Spleen (tissue), 11 donors: ENCODE results near the gene C10orf53. TPM values are rescaled to one million over a fixed set of nuclear protein-coding genes. Genes with fewer than 3 reads are reported as not detected.

ENCODE experiments used
- DNase-seq: peaks from one replicate; pipeline ENCODE4 v3.0.0-alpha.2; 2020
- H3K27ac ChIP-seq, 8 donors: fragments of 200-600 bp; sonication (generic) in 7 of 8; 1 replicate in 4 of 8; 2 replicates in 4 of 8; pipeline versions ENCODE4 v1.5.0 to v1.8.0; 2016 to 2021; ENCODE audit warnings: inconsistent platforms in 4 of 8, mild to moderate bottlenecking in 4 of 8, moderate library complexity in 1 of 8
- H3K27me3 ChIP-seq, 7 donors: fragments of 200-600 bp; sonication (generic) in 6 of 7; replicated peaks in 1 of 7; 1 replicate in 4 of 7; 2 replicates in 3 of 7; pipeline versions ENCODE4 v1.5.0 to v1.8.0; 2016 to 2021; ENCODE audit warnings: inconsistent platforms in 3 of 7, mild to moderate bottlenecking in 1 of 7
- H3K36me3 ChIP-seq, 6 donors: fragments of 200-600 bp; sonication (generic) in 5 of 6; 1 replicate in 4 of 6; 2 replicates in 2 of 6; pipeline versions ENCODE4 v1.5.0 to v1.8.0; 2016 to 2021; ENCODE audit warnings: inconsistent platforms in 2 of 6
- H3K4me1 ChIP-seq, 6 donors: fragments of 200-600 bp; sonication (generic) in 5 of 6; 1 replicate in 3 of 6; 2 replicates in 3 of 6; pipeline versions ENCODE4 v1.5.0 to v1.8.0; 2016 to 2021; ENCODE audit warnings: inconsistent platforms in 3 of 6
- H3K4me3 ChIP-seq, 8 donors: fragments of 200-600 bp; sonication (generic) in 7 of 8; 1 replicate in 4 of 8; 2 replicates in 4 of 8; pipeline versions ENCODE4 v1.5.0 to v1.8.0; 2016 to 2021; ENCODE audit warnings: inconsistent platforms in 4 of 8, mild to moderate bottlenecking in 4 of 8, moderate library complexity in 2 of 8
- H3K9me3 ChIP-seq, 8 donors: fragments of 200-600 bp; sonication (generic) in 7 of 8; 1 replicate in 4 of 8; 2 replicates in 4 of 8; pipeline versions ENCODE4 v1.5.0 to v1.8.0; 2016 to 2021; ENCODE audit warnings: inconsistent platforms in 4 of 8
- CTCF ChIP-seq, 11 experiments: fragments of 200-600 bp in 7 of 11; fragments of 450-650 bp in 4 of 11; sonication (generic) in 4 of 11; IDR thresholded peaks in 8 of 11; conservative IDR thresholded peaks in 3 of 11; 1 replicate in 7 of 11; 2 replicates in 4 of 11; pipeline versions ENCODE4 v1.4.0 to v1.8.0; 2016 to 2021; ENCODE audit warnings: antibody characterized with exemption in 11 of 11, inconsistent platforms in 4 of 11, mild to moderate bottlenecking in 1 of 11
- POLR2A ChIP-seq, 3 donors: fragments of 450-650 bp; IDR thresholded peaks; one replicate each; pipeline ENCODE4 v1.5.1; 2017; ENCODE audit warnings: antibody characterized with exemption in 3 of 3, mild to moderate bottlenecking in 1 of 3
- POLR2AphosphoS5 ChIP-seq, 3 donors: sonication (generic); formaldehyde crosslinking; IDR thresholded peaks; one replicate each; pipeline ENCODE4 v1.5.1; 2017; ENCODE audit warnings: antibody characterized with exemption in 3 of 3
- WGBS, 5 donors: extraction: QIAGEN DNeasy Blood & Tissue Kit in 3 of 5; methylation state at CpG; one replicate each; pipeline versions ENCODE4 v1.1.5 to v1.1.7; 2013 to 2018; 5-methylcytosine and 5-hydroxymethylcytosine counted together
- intact Hi-C: fragments of 100-400 bp; cut with DNase I; formaldehyde crosslinking; loops from one replicate; pipeline ENCODE4 v1.15.0; 2023; ENCODE audit warnings: low total_unique reads
- polyA plus RNA-seq, 3 donors: library from polyadenylated mRNA; stranded (reverse); fragments of 200-250 nt; gene quantifications; one replicate each; pipeline ENCODE4 v1.2.1, GENCODE V29; 2013
- total RNA-seq, 7 donors: library from RNA; depleted of rRNA in 3 of 7; stranded (reverse); fragments of >200 nt in 3 of 7; fragmentation: NEBNext Ultra II Directional in 4 of 7; extraction: Animal tissue kit (Norgen Biotek cat#: 25700) in 4 of 7; gene quantifications; one replicate each; pipeline versions ENCODE4 v1.1.0 to v1.2.1, GENCODE V29; 2016 to 2021
- donor health status: healthy with polysubstance abuse.
- donor health status: DM: no; HTN: no; CAD: no; lungs with moderate emphysema.
- donor health status: DM: no; HTN: no; CAD: no.
- donor health status: Bipolar disorder and iron deficiency.
- donor health status: healthy.
- donor health status: DM: no; HTN: no; CAD: no.
- donor health status: DM: yes; HTN: yes; CAD: no.

Gene C10orf53
- total and polyA plus RNA-seq, 10 donors: not detected

- Histone ChIP-seq H3K4me1 (no peaks in the 10 kb centered on the region), H3K36me3 (no peaks in the 10 kb centered on the region), H3K27ac (no peak overlapping the region), H3K4me3 (no peak overlapping the region), H3K27me3 (peaks cover 0 to 48% (median 12%) of the 10 kb centered on the region in 7 donors), H3K9me3 (peaks cover 0 to 71% (median 38%) of the 10 kb centered on the region in 8 donors)
- DNase-seq: no peak
- TF ChIP-seq POLR2AphosphoS5 (IDR thresholded peaks at IDR 0.05) (no peak), CTCF (IDR thresholded peaks at IDR 0.05 in 8 of 11, conservative IDR thresholded peaks at IDR 0.05 in 3 of 11) (no peak), POLR2A (IDR thresholded peaks at IDR 0.05) (no peak)
- intact Hi-C loops: no loop called here
- whole genome bisulfite sequencing, 5 donors: 93 to 99% (median 97%) methylated on average over 2 of the region's 2 CpGs
Observed at GRCh38 chr10:49682879-49683278, 3.4 kb downstream of the C10orf53 start.

GRCh38 chr10:49686651-49687050, 7.2 kb downstream of the C10orf53 start:
- intact Hi-C loops: no loop called here
- H3K27ac ChIP-seq: no peak overlapping the region
- H3K27me3 ChIP-seq: peaks cover 0 to 50% (median 18%) of the 10 kb centered on the region in 7 donors
- DNase-seq: no peak
- WGBS, 5 donors: 68 to 81% (median 71%) methylated on average over 4 of the region's 4 CpGs
- H3K4me1 ChIP-seq: no peaks in the 10 kb centered on the region
- TF ChIP-seq POLR2AphosphoS5 (IDR thresholded peaks at IDR 0.05) (no peak), CTCF (IDR thresholded peaks at IDR 0.05 in 8 of 11, conservative IDR thresholded peaks at IDR 0.05 in 3 of 11) (no peak), POLR2A (IDR thresholded peaks at IDR 0.05) (no peak)
- no peak overlapping the region for H3K4me3 ChIP-seq
- H3K9me3 ChIP-seq: peaks cover 0 to 43% (median 28%) of the 10 kb centered on the region in 8 donors
- no peaks in the 10 kb centered on the region for H3K36me3 ChIP-seq

GRCh38 chr10:49688261-49688846, 8.9 kb downstream of the C10orf53 start:
- Histone ChIP-seq H3K4me3 (no peak overlapping the region), H3K36me3 (no peaks in the 10 kb centered on the region), H3K9me3 (peaks cover 0 to 32% (median 16%) of the 10 kb centered on the region in 8 donors), H3K27me3 (peaks cover 0 to 64% (median 22%) of the 10 kb centered on the region in 7 donors), H3K4me1 (no peaks in the 10 kb centered on the region), H3K27ac (no peak overlapping the region)
- DNase-seq: no peak
- TF ChIP-seq CTCF (IDR thresholded peaks at IDR 0.05 in 8 of 11, conservative IDR thresholded peaks at IDR 0.05 in 3 of 11): no peak
- TF ChIP-seq POLR2AphosphoS5 (IDR thresholded peaks at IDR 0.05): no peak
- TF ChIP-seq POLR2A (IDR thresholded peaks at IDR 0.05): no peak
- 18 to 28% (median 27%) methylated on average over 8 of the region's 8 CpGs for WGBS, 5 donors
- intact Hi-C loops: no loop called here

- no peak for TF ChIP-seq CTCF (IDR thresholded peaks at IDR 0.05 in 8 of 11, conservative IDR thresholded peaks at IDR 0.05 in 3 of 11)
- no peak for TF ChIP-seq POLR2A (IDR thresholded peaks at IDR 0.05)
- TF ChIP-seq POLR2AphosphoS5 (IDR thresholded peaks at IDR 0.05): no peak
- WGBS, 5 donors: 18 to 33% (median 26%) methylated on average over 7 of the region's 7 CpGs
- Histone ChIP-seq H3K4me1 (no peaks in the 10 kb centered on the region), H3K36me3 (no peaks in the 10 kb centered on the region), H3K9me3 (peaks cover 0 to 33% (median 15%) of the 10 kb centered on the region in 8 donors), H3K4me3 (no peak overlapping the region), H3K27ac (no peak overlapping the region), H3K27me3 (peaks cover 0 to 70% (median 22%) of the 10 kb centered on the region in 7 donors)
- no peak for DNase-seq
- intact Hi-C loops: no loop called here
Observed at GRCh38 chr10:49688920-49689319, 9.5 kb downstream of the C10orf53 start.
